Measurements from ENCODE around the gene CLDN20. TPM values are rescaled to one million over a fixed set of nuclear protein-coding genes. Genes with fewer than 3 reads are reported as not detected.
A peak's percentile ranks its signal among the peaks of the same experiment; 100 is the strongest.

Gene CLDN20
- total and polyA plus RNA-seq, 7 donors: not detected

DNA sequence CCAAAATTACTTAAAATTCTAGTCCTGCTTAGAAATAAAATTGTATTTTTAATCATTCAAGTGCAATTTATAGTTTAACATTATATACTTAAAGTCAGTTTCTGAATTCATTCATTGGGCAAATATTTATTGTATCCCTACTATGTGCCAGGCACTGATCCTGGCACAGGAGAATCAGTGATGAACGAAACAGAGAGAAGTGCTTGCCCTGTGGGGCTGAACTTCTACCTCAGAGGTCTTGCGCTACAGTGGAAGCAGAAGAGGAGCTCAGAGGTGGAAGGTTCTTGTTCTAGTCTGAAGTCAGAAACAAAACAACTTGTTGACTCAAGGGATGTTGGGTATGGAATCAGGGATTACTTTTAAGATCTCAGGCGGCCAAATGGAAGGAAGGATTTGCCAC lies 6.0 kb downstream of the CLDN20 start:
- TF ChIP-seq CTCF (IDR thresholded peaks at IDR 0.05): no peak
- no peak for TF ChIP-seq POLR2AphosphoS5 (IDR thresholded peaks at IDR 0.05)
- TF ChIP-seq EP300 (IDR thresholded peaks at IDR 0.05): no peak
- no peak for TF ChIP-seq POLR2A (IDR thresholded peaks at IDR 0.05)
- WGBS, 2 donors: 77 to 81% methylated on average over 3 of the region's 3 CpGs
- H3K36me3 ChIP-seq: no peaks in the 10 kb centered on the region
- H3K4me3 ChIP-seq: no peak overlapping the region
- H3K9me3 ChIP-seq: no peaks in the 10 kb centered on the region
- peaks cover 0 to 42% (median 30%) of the 10 kb centered on the region in 4 donors for H3K4me1 ChIP-seq
- intact Hi-C loops (cut with DNase I): no loop called here
- no peaks in the 10 kb centered on the region for H3K27me3 ChIP-seq
- no peak overlapping the region for H3K27ac ChIP-seq
- no peak for DNase-seq

DNA sequence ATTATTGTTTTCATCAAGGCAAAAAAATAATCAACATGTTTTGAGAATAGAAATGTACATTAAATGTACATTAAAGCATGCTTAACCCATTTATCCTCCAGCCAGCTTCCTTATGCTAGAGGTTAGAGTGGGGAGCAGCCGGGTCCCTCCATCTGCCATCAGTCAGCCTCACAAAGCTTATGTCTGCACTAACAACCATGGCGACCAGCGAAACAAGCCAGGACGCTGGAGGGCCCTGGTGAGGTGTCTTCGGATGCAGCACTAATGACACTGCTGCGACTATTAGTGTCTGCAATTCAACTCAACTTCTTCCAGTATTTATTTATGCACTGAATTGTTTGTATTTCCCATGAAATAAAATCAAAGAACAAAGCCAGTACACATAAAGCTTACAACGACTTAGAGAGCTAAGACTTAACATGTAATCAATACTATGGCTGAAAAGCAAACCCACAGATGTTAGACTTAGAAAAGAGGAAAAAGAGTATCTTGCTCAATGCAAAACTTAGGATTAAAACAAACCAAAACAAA lies 6.8 kb downstream of the CLDN20 start:
- H3K27ac ChIP-seq: no peak overlapping the region
- TF ChIP-seq POLR2A (IDR thresholded peaks at IDR 0.05) (no peak), EP300 (IDR thresholded peaks at IDR 0.05) (no peak), POLR2AphosphoS5 (IDR thresholded peaks at IDR 0.05) (no peak), CTCF (IDR thresholded peaks at IDR 0.05) (no peak)
- H3K4me1 ChIP-seq: peaks cover 0 to 41% (median 37%) of the 10 kb centered on the region in 4 donors
- no peak overlapping the region for H3K4me3 ChIP-seq
- no peaks in the 10 kb centered on the region for H3K27me3 ChIP-seq
- 78 to 86% methylated on average over 7 of the region's 7 CpGs for WGBS, 2 donors
- no peaks in the 10 kb centered on the region for H3K9me3 ChIP-seq
- intact Hi-C loops (cut with DNase I): no loop called here
- H3K36me3 ChIP-seq: no peaks in the 10 kb centered on the region
- no peak for DNase-seq

- no peaks in the 10 kb centered on the region for H3K36me3 ChIP-seq
- H3K4me1 ChIP-seq: peaks cover 0 to 46% (median 42%) of the 10 kb centered on the region in 4 donors
- no peak overlapping the region for H3K27ac ChIP-seq
- no peaks in the 10 kb centered on the region for H3K27me3 ChIP-seq
- H3K9me3 ChIP-seq: no peaks in the 10 kb centered on the region
- intact Hi-C loops (cut with DNase I): no loop called here
- H3K4me3 ChIP-seq: no peak overlapping the region
- no peak for TF ChIP-seq CTCF (IDR thresholded peaks at IDR 0.05)
- no peak for TF ChIP-seq POLR2A (IDR thresholded peaks at IDR 0.05)
- TF ChIP-seq EP300 (IDR thresholded peaks at IDR 0.05): no peak
- no peak for TF ChIP-seq POLR2AphosphoS5 (IDR thresholded peaks at IDR 0.05)
- no peak for DNase-seq
Observed at GRCh38 chr6:155271145-155271544, 7.3 kb downstream of the CLDN20 start.

GRCh38 chr6:155272353-155273232 lies 8.8 kb downstream of the CLDN20 start:
- intact Hi-C loops (cut with DNase I): no loop called here
- Histone ChIP-seq H3K36me3 (no peaks in the 10 kb centered on the region), H3K4me3 (peak overlapping the region in 1 of 4 donors; percentile 7), H3K27ac (peak overlapping the region; percentile 55 to 81 (median 70)), H3K4me1 (peaks cover 0 to 60% (median 51%) of the 10 kb centered on the region in 4 donors), H3K27me3 (no peaks in the 10 kb centered on the region), H3K9me3 (no peaks in the 10 kb centered on the region)
- WGBS, 2 donors: 79 to 88% methylated on average over 8 of the region's 8 CpGs
- no peak for DNase-seq
- TF ChIP-seq EP300 (IDR thresholded peaks at IDR 0.05) (no peak), POLR2A (IDR thresholded peaks at IDR 0.05) (no peak), POLR2AphosphoS5 (IDR thresholded peaks at IDR 0.05) (peak in 2 of 4 donors; percentile 10 to 38), CTCF (IDR thresholded peaks at IDR 0.05) (no peak)
